Neural cell (in vitro differentiated cells): Measurements from ENCODE around the gene TMOD1. TPM values are rescaled to one million over a fixed set of nuclear protein-coding genes. Genes with fewer than 3 reads are reported as not detected.

ENCODE experiments used
- H2AFZ ChIP-seq: fragments of 200-600, 300-800 bp; sonication (generic), shearing (Covaris generic); 2 replicates; pipeline ENCODE4 v1.6.0; 2014; ENCODE audit warnings: low read depth, mild to moderate bottlenecking, antibody characterized with exemption, low read length, moderate library complexity
- H3F3A ChIP-seq: fragments of 200-600 bp; shearing (Covaris generic); 2 replicates; pipeline ENCODE4 v1.6.1; 2016; ENCODE audit warnings: mild to moderate bottlenecking, moderate library complexity, mixed read lengths, antibody characterized with exemption, low read length; ENCODE audit not compliant: insufficient read depth, poor library complexity, severe bottlenecking
- H3K27ac ChIP-seq: fragments of 200-600, 300-800 bp; sonication (generic), shearing (Covaris generic); 2 replicates; pipeline ENCODE4 v1.5.1; 2014; ENCODE audit warnings: mild to moderate bottlenecking, low read length, moderate library complexity
- H3K27me3 ChIP-seq: fragments of 300-800, 200-600 bp; sonication (generic), shearing (Covaris generic); 2 replicates; pipeline ENCODE4 v1.6.0; 2014; ENCODE audit warnings: mild to moderate bottlenecking, low read depth, low read length, moderate library complexity; ENCODE audit not compliant: insufficient read depth
- H3K36me3 ChIP-seq: fragments of 300-800, 200-600 bp; sonication (generic), shearing (Covaris generic); 2 replicates; pipeline ENCODE4 v1.5.1; 2014; ENCODE audit warnings: mild to moderate bottlenecking, antibody characterized with exemption, low read length, moderate library complexity; ENCODE audit not compliant: insufficient read depth
- H3K4me2 ChIP-seq: fragments of 300-800, 200-600 bp; sonication (generic), shearing (Covaris generic); 2 replicates; pipeline ENCODE4 v1.6.0; 2014; ENCODE audit warnings: mild to moderate bottlenecking, low read length
- H3K4me3 ChIP-seq: fragments of 300-800, 200-600 bp; sonication (generic), shearing (Covaris generic); 2 replicates; pipeline ENCODE4 v1.5.1; 2014; ENCODE audit warnings: mild to moderate bottlenecking, low read length, moderate library complexity
- H3K79me2 ChIP-seq: fragments of 200-600 bp; shearing (Covaris generic); replicated peaks from 2 replicates; pipeline ENCODE4 v1.6.0; 2014; ENCODE audit warnings: mild to moderate bottlenecking, low read length, moderate library complexity; ENCODE audit not compliant: insufficient read depth
- H3K9ac ChIP-seq: fragments of 300-800, 200-600 bp; sonication (generic), shearing (Covaris generic); 2 replicates; pipeline ENCODE4 v1.6.1; 2016; ENCODE audit warnings: mild to moderate bottlenecking, low read length, mixed read lengths
- H3K9me2 ChIP-seq: fragments of 200-600 bp; shearing (Covaris generic); 2 replicates; pipeline ENCODE4 v1.6.1; 2016; ENCODE audit warnings: mild to moderate bottlenecking, low read length, mixed read lengths; ENCODE audit not compliant: insufficient read depth
- H3K9me3 ChIP-seq: fragments of 200-600, 300-800 bp; sonication (generic), shearing (Covaris generic); 2 replicates; pipeline ENCODE4 v1.6.1; 2016; ENCODE audit warnings: mild to moderate bottlenecking, mixed run types, low read length, moderate library complexity, mixed read lengths
- H4K20me1 ChIP-seq: fragments of 200-600 bp; shearing (Covaris generic); 2 replicates; pipeline ENCODE4 v1.6.1; 2016; ENCODE audit warnings: mild to moderate bottlenecking, mixed run types; ENCODE audit not compliant: insufficient read depth
- CTCF ChIP-seq: fragments of 450-650 bp; IDR thresholded peaks from 2 replicates; pipeline ENCODE4 v1.5.1; 2014; ENCODE audit warnings: antibody characterized with exemption, mild to moderate bottlenecking, moderate library complexity; ENCODE audit not compliant: poor library complexity, severe bottlenecking
- EP300 ChIP-seq: fragments of 450-650 bp; conservative IDR thresholded peaks from 2 replicates; pipeline ENCODE4 v1.6.1; 2014; ENCODE audit warnings: antibody characterized with exemption, mild to moderate bottlenecking, moderate library complexity; ENCODE audit not compliant: poor library complexity, severe bottlenecking
- EZH2 ChIP-seq: fragments of 200-600, 300-800 bp; shearing (Covaris generic), sonication (generic); IDR thresholded peaks from 2 replicates; pipeline ENCODE4 v1.6.1; 2014; ENCODE audit warnings: antibody characterized with exemption, low read length, borderline replicate concordance, mild to moderate bottlenecking; ENCODE audit not compliant: insufficient read depth, poor library complexity, severe bottlenecking
- MXI1 ChIP-seq: fragments of 450-650 bp; conservative IDR thresholded peaks from 2 replicates; pipeline ENCODE4 v1.6.1; 2014; ENCODE audit warnings: antibody characterized with exemption, mild to moderate bottlenecking; ENCODE audit not compliant: poor library complexity, severe bottlenecking
- POLR2AphosphoS5 ChIP-seq: IDR thresholded peaks from 2 replicates; pipeline ENCODE4 v1.6.1; 2012
- RAD21 ChIP-seq: fragments of 450-650 bp; conservative IDR thresholded peaks from 2 replicates; pipeline ENCODE4 v1.6.1; 2014; ENCODE audit warnings: antibody characterized with exemption, mild to moderate bottlenecking, moderate library complexity
- REST ChIP-seq: IDR thresholded peaks from 2 replicates; pipeline ENCODE4 v1.6.1; 2012; ENCODE audit warnings: borderline replicate concordance
- SMC3 ChIP-seq: fragments of 450-650 bp; conservative IDR thresholded peaks from 2 replicates; pipeline ENCODE4 v1.6.1; 2014; ENCODE audit warnings: antibody characterized with exemption, mild to moderate bottlenecking, moderate library complexity; ENCODE audit not compliant: poor library complexity
- TAF1 ChIP-seq: IDR thresholded peaks from 2 replicates; pipeline ENCODE4 v1.6.1; 2012; ENCODE audit warnings: low read depth
- polyA plus RNA-seq: library from polyadenylated mRNA; depleted of rRNA; stranded (reverse); fragments of >200 nt; gene quantifications from 2 replicates; pipeline ENCODE4 v1.2.3, GENCODE V29; 2014

TMOD1 gene
- polyA plus RNA-seq, 1 donor from 2014 or later, result 0.17 TPM

GRCh38 chr9:97550386-97550785 is 48.9 kb downstream of the TMOD1 start:
- H4K20me1 ChIP-seq, result no peaks in the 10 kb centered on the region
- no peaks in the 10 kb centered on the region for H3K9me3 ChIP-seq
- no peaks in the 10 kb centered on the region for H3K27me3 ChIP-seq
- TF ChIP-seq EZH2, result no peak
- TF ChIP-seq SMC3, result no peak
- no peak for TF ChIP-seq MXI1
- no peak for TF ChIP-seq REST
- no peak for TF ChIP-seq POLR2AphosphoS5
- TF ChIP-seq EP300, result no peak
- TF ChIP-seq RAD21, result no peak
- TF ChIP-seq CTCF, result no peak
- no peak for TF ChIP-seq TAF1
- H3K4me2 ChIP-seq, result no peak overlapping the region
- H3F3A ChIP-seq, result no peaks in the 10 kb centered on the region
- H3K36me3 ChIP-seq, result no peaks in the 10 kb centered on the region
- H3K27ac ChIP-seq, result no peak overlapping the region
- no peak overlapping the region for H3K9ac ChIP-seq
- no peaks in the 10 kb centered on the region for H3K9me2 ChIP-seq
- no peaks in the 10 kb centered on the region for H3K79me2 ChIP-seq
- H3K4me3 ChIP-seq, result no peak overlapping the region
- no peak overlapping the region for H2AFZ ChIP-seq

- no peaks in the 10 kb centered on the region for H3K27me3 ChIP-seq
- no peaks in the 10 kb centered on the region for H4K20me1 ChIP-seq
- H3K36me3 ChIP-seq, result no peaks in the 10 kb centered on the region
- H3K9me3 ChIP-seq, result no peaks in the 10 kb centered on the region
- no peak overlapping the region for H3K4me3 ChIP-seq
- H3K79me2 ChIP-seq, result no peaks in the 10 kb centered on the region
- H2AFZ ChIP-seq, result no peak overlapping the region
- H3K9ac ChIP-seq, result no peak overlapping the region
- H3K9me2 ChIP-seq, result no peaks in the 10 kb centered on the region
- TF ChIP-seq SMC3, result no peak
- no peak for TF ChIP-seq MXI1
- TF ChIP-seq EP300, result no peak
- no peak for TF ChIP-seq REST
- TF ChIP-seq TAF1, result no peak
- no peak for TF ChIP-seq RAD21
- H3F3A ChIP-seq, result no peaks in the 10 kb centered on the region
- H3K27ac ChIP-seq, result no peak overlapping the region
- H3K4me2 ChIP-seq, result no peak overlapping the region
Observed at GRCh38 chr9:97551308-97551707, 49.8 kb downstream of the TMOD1 start.
